Breast epithelium (tissue), 4 donors: ENCODE results near the gene WFDC12. TPM values are rescaled to one million over a fixed set of nuclear protein-coding genes. Genes with fewer than 3 reads are reported as not detected.

ENCODE experiments used
- DNase-seq, 2 donors: peaks; one replicate each; pipeline ENCODE4 v3.0.0-alpha.2; 2019; ENCODE audit warnings: low spot score in 2 of 2
- H3K27ac ChIP-seq, 2 donors: fragments of 200-600 bp; sonication (generic) in 1 of 2; one replicate each; pipeline ENCODE4 v1.5.1; 2016 to 2019; ENCODE audit warnings: mild to moderate bottlenecking in 1 of 2
- H3K27me3 ChIP-seq, 2 donors: fragments of 200-600 bp; sonication (generic) in 1 of 2; one replicate each; pipeline versions ENCODE4 v1.5.1 to v1.6.0; 2017 to 2019; ENCODE audit warnings: control low read depth in 1 of 2, mild to moderate bottlenecking in 1 of 2
- H3K36me3 ChIP-seq: fragments of 200-600 bp; one replicate; pipeline ENCODE4 v1.5.1; 2019
- H3K4me1 ChIP-seq, 2 donors: fragments of 200-600 bp; sonication (generic); one replicate each; pipeline ENCODE4 v1.5.1; 2016 to 2019; ENCODE audit warnings: control low read depth in 1 of 2
- H3K4me3 ChIP-seq, 3 donors: fragments of 200-600 bp; sonication (generic); 1 replicate in 2 of 3; 2 replicates in 1 of 3; pipeline ENCODE4 v1.5.1; 2016 to 2019; ENCODE audit warnings: mild to moderate bottlenecking in 3 of 3, moderate library complexity in 2 of 3
- H3K9me3 ChIP-seq, 2 donors: fragments of 200-600 bp; sonication (generic) in 1 of 2; one replicate each; pipeline ENCODE4 v1.5.1; 2016 to 2019; ENCODE audit warnings: control low read depth in 1 of 2
- CTCF ChIP-seq, 3 donors: fragments of 450-650 bp; IDR thresholded peaks; one replicate each; pipeline ENCODE4 v1.5.1; 2016 to 2017; ENCODE audit warnings: antibody characterized with exemption in 3 of 3, mild to moderate bottlenecking in 3 of 3, moderate library complexity in 3 of 3
- POLR2A ChIP-seq: fragments of 450-650 bp; IDR thresholded peaks from one replicate; pipeline ENCODE4 v1.6.1; 2016; ENCODE audit warnings: antibody characterized with exemption, mild to moderate bottlenecking, moderate library complexity
- POLR2AphosphoS5 ChIP-seq, 3 donors: sonication (generic); formaldehyde crosslinking; IDR thresholded peaks; one replicate each; pipeline ENCODE4 v1.6.1; 2017; ENCODE audit warnings: antibody characterized with exemption in 3 of 3
- intact Hi-C: fragments of 100-400 bp; cut with DNase I; formaldehyde crosslinking; loops from one replicate; pipeline ENCODE4 v1.15.1; 2023; ENCODE audit warnings: low total_unique reads
- total RNA-seq, 3 donors: library from RNA; depleted of rRNA; stranded (reverse); fragments of >200 nt; gene quantifications; one replicate each; pipeline ENCODE4 v1.1.0, GENCODE V29; 2016

WFDC12 gene
- total RNA-seq, 3 donors from 2014 or later, result not detected

GRCh38 chr20:45087097-45087790 lies 37.0 kb downstream of the WFDC12 start:
- no peak overlapping the region for H3K4me3 ChIP-seq
- intact Hi-C loops, result no loop called here
- no peaks in the 10 kb centered on the region for H3K36me3 ChIP-seq
- no peaks in the 10 kb centered on the region for H3K4me1 ChIP-seq
- TF ChIP-seq POLR2AphosphoS5 (IDR thresholded peaks at IDR 0.05) (no peak), CTCF (IDR thresholded peaks at IDR 0.05) (no peak), POLR2A (no peak)
- H3K27ac ChIP-seq, result no peak overlapping the region
- H3K9me3 ChIP-seq, result peaks cover 1 to 7% of the 10 kb centered on the region in 2 donors
- no peak for DNase-seq
- no peaks in the 10 kb centered on the region for H3K27me3 ChIP-seq

- Histone ChIP-seq H3K27ac (no peak overlapping the region), H3K4me1 (no peaks in the 10 kb centered on the region), H3K4me3 (no peak overlapping the region), H3K36me3 (no peaks in the 10 kb centered on the region), H3K27me3 (no peaks in the 10 kb centered on the region), H3K9me3 (peaks cover 5 to 11% of the 10 kb centered on the region in 2 donors)
- intact Hi-C loops, result no loop called here
- no peak for TF ChIP-seq CTCF (IDR thresholded peaks at IDR 0.05)
- no peak for TF ChIP-seq POLR2AphosphoS5 (IDR thresholded peaks at IDR 0.05)
- no peak for TF ChIP-seq POLR2A
- no peak for DNase-seq
Measured at GRCh38 chr20:45085867-45086266, 38.4 kb downstream of the WFDC12 start.

- Histone ChIP-seq H3K4me3 (no peak overlapping the region), H3K27me3 (no peaks in the 10 kb centered on the region), H3K9me3 (peaks cover 5 to 11% of the 10 kb centered on the region in 2 donors), H3K4me1 (no peaks in the 10 kb centered on the region), H3K27ac (no peak overlapping the region), H3K36me3 (no peaks in the 10 kb centered on the region)
- intact Hi-C loops, result no loop called here
- no peak for DNase-seq
- TF ChIP-seq POLR2AphosphoS5 (IDR thresholded peaks at IDR 0.05), result no peak
- no peak for TF ChIP-seq CTCF (IDR thresholded peaks at IDR 0.05)
- no peak for TF ChIP-seq POLR2A
Measured at GRCh38 chr20:45085289-45085688, 39.0 kb downstream of the WFDC12 start.

DNA sequence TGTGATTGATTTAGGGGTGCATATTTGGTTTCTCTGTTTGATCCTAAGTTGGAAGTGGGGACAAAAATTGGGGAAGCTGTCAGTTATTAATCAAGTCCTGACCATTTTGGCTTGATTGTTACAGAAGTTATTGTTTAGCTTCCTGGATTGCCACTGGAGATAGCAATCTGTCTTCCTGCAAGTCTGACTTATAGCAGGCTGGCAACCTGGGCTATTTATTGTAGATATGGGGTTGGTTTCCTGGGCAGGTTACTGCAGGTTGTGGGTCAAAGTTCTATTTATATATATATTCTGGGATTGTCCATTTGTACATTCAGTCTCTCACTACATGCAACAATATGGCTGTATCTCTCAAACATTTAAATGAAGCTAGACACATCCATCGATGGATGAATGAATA lies 41.1 kb downstream of the WFDC12 start:
- Histone ChIP-seq H3K27me3 (no peaks in the 10 kb centered on the region), H3K4me3 (no peak overlapping the region), H3K27ac (no peak overlapping the region), H3K9me3 (peaks cover 5 to 11% of the 10 kb centered on the region in 2 donors), H3K4me1 (no peaks in the 10 kb centered on the region), H3K36me3 (no peaks in the 10 kb centered on the region)
- no peak for DNase-seq
- intact Hi-C loops, result no loop called here
- TF ChIP-seq POLR2A (no peak), CTCF (IDR thresholded peaks at IDR 0.05) (no peak), POLR2AphosphoS5 (IDR thresholded peaks at IDR 0.05) (no peak)

GRCh38 chr20:45082468-45082867 lies 41.8 kb downstream of the WFDC12 start:
- H3K27me3 ChIP-seq, result no peaks in the 10 kb centered on the region
- DNase-seq, result no peak
- no peaks in the 10 kb centered on the region for H3K36me3 ChIP-seq
- no peak overlapping the region for H3K4me3 ChIP-seq
- no peak for TF ChIP-seq CTCF (IDR thresholded peaks at IDR 0.05)
- no peak for TF ChIP-seq POLR2AphosphoS5 (IDR thresholded peaks at IDR 0.05)
- TF ChIP-seq POLR2A, result no peak
- intact Hi-C loops, result no loop called here
- no peaks in the 10 kb centered on the region for H3K4me1 ChIP-seq
- H3K9me3 ChIP-seq, result peaks cover 5 to 11% of the 10 kb centered on the region in 2 donors
- no peak overlapping the region for H3K27ac ChIP-seq
